AG04450 (cell line): ENCODE results near the gene MMP11. TPM values are rescaled to one million over a fixed set of nuclear protein-coding genes. Genes with fewer than 3 reads are reported as not detected.
A peak's percentile ranks its signal among the peaks of the same experiment; 100 is the strongest.
"Not testable (repeated sequence)": the region's sequence is repeated elsewhere in the genome, so short reads cannot be mapped to it uniquely, and the experiment has no call there.

Source experiments
- CTCF ChIA-PET: fragments of 300-600, 350-600 bp; formaldehyde crosslinking; extraction: SDS; loops from one replicate; lab custom pipeline; 2022; ENCODE audit warnings: antibody characterized with exemption, inconsistent platforms; lab: Charles Lee
- POLR2A ChIA-PET: fragments of 350-600 bp; formaldehyde crosslinking; extraction: SDS; loops from one replicate; lab custom pipeline; 2021; ENCODE audit warnings: antibody characterized with exemption, inconsistent platforms; lab: Yijun Ruan, JAX
- DNase-seq: peaks from one replicate; pipeline ENCODE4 v3.0.0-alpha.2; 2011; ENCODE audit warnings: low read depth, low spot score
- H3K27ac ChIP-seq: one replicate; pipeline ENCODE4 v1.5.1; 2012; ENCODE audit warnings: low read depth, low read length, control low read depth
- H3K27me3 ChIP-seq: one replicate; pipeline ENCODE4 v1.6.0; 2012; ENCODE audit warnings: low read length; ENCODE audit not compliant: control insufficient read depth, insufficient read depth
- H3K4me3 ChIP-seq: 2 replicates; pipeline ENCODE4 v1.5.1; 2011; ENCODE audit warnings: mild to moderate bottlenecking, low read depth, low read length, control low read depth
- H3K9me3 ChIP-seq: 2 replicates; pipeline ENCODE4 v1.5.1; 2012; ENCODE audit warnings: low read length; ENCODE audit not compliant: control insufficient read depth, insufficient read depth
- polyA minus RNA-seq: library from RNA; depleted of rRNA, polyadenylated mRNA; stranded (reverse); fragments of >200 nt; gene quantifications from 2 replicates; pipeline ENCODE4 v1.2.3, GENCODE V29; 2011; rRNA and poly(A)+ RNA removed
- polyA plus RNA-seq: library from polyadenylated mRNA; depleted of rRNA; stranded (reverse); fragments of >200 nt; gene quantifications from 2 replicates; pipeline ENCODE4 v1.2.3, GENCODE V29; 2011; rRNA removed
- TF ChIP-seq, protein P1 (sequence below): IDR thresholded peaks from 2 replicates; pipeline ENCODE4 v1.5.1; 2011; ENCODE audit warnings: low read depth, low read length, control low read depth, inconsistent platforms

Gene MMP11, protein sequence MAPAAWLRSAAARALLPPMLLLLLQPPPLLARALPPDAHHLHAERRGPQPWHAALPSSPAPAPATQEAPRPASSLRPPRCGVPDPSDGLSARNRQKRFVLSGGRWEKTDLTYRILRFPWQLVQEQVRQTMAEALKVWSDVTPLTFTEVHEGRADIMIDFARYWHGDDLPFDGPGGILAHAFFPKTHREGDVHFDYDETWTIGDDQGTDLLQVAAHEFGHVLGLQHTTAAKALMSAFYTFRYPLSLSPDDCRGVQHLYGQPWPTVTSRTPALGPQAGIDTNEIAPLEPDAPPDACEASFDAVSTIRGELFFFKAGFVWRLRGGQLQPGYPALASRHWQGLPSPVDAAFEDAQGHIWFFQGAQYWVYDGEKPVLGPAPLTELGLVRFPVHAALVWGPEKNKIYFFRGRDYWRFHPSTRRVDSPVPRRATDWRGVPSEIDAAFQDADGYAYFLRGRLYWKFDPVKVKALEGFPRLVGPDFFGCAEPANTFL
- 5.7 and 9.0 TPM in 2 replicates for polyA plus RNA-seq
- 4.7 and 9.7 TPM in 2 replicates for polyA minus RNA-seq

DNA sequence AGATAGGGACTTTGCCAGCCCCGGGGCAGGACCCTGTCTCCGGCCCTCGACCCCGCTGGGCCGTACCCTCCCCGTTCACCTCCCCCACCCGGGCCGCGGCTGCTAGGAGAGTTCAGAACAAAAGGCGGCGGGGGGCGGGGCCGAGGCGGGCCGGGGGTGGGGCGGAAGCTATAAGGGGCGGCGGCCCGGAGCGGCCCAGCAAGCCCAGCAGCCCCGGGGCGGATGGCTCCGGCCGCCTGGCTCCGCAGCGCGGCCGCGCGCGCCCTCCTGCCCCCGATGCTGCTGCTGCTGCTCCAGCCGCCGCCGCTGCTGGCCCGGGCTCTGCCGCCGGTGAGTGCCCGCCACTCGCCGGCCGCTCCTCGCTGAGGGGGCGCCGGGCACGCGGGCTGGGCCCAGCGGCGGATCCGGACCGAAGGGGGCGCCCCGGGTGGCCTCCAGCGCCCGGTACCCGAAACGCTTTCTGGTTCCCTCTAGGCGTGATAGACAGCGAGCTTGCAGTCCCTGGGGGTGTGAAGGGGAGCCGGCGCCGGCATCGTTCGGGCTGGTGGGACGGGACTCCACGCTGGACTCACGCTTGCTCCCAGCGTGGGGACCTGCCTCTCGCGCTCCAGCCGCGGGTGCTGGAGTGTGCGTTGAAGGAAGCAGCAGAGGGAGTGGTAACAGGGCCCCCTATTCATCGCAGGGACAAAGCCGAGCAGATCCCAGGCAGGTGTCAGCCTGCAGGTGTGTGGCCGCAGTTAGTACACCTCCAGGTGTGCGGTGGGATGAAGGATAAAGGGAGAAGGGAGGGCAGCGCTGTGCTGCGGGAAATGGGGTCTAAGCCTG, at the start of gene MMP11:
Gene MMP11, plus strand, starts transcription at position 201 of the 825 bp plus-strand sequence. Its CDS starts 22 bp downstream, at position 223.
- TF ChIP-seq, protein P1, sequence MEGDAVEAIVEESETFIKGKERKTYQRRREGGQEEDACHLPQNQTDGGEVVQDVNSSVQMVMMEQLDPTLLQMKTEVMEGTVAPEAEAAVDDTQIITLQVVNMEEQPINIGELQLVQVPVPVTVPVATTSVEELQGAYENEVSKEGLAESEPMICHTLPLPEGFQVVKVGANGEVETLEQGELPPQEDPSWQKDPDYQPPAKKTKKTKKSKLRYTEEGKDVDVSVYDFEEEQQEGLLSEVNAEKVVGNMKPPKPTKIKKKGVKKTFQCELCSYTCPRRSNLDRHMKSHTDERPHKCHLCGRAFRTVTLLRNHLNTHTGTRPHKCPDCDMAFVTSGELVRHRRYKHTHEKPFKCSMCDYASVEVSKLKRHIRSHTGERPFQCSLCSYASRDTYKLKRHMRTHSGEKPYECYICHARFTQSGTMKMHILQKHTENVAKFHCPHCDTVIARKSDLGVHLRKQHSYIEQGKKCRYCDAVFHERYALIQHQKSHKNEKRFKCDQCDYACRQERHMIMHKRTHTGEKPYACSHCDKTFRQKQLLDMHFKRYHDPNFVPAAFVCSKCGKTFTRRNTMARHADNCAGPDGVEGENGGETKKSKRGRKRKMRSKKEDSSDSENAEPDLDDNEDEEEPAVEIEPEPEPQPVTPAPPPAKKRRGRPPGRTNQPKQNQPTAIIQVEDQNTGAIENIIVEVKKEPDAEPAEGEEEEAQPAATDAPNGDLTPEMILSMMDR = 0 out of 2 replicates have a peak, but pooled peaks have one; percentile 5
- no peak for DNase-seq
- CTCF ChIA-PET = interaction anchor here (1.1 to 2.2 kb wide), 2 partner anchors 72 to 77 kb away, joined by 3 to 12 read pairs; no protein-coding TSS in a partner anchor
- H3K27me3 ChIP-seq = no peaks in the 10 kb centered on the region
- H3K27ac ChIP-seq = no peak within 1 kb of the TSS
- H3K9me3 ChIP-seq = no peaks in the 10 kb centered on the region; the same call in 1 of the 2 replicates
- peak within 1 kb of the TSS; percentile 60 for H3K4me3 ChIP-seq
- POLR2A ChIA-PET = no interaction called here

DNA sequence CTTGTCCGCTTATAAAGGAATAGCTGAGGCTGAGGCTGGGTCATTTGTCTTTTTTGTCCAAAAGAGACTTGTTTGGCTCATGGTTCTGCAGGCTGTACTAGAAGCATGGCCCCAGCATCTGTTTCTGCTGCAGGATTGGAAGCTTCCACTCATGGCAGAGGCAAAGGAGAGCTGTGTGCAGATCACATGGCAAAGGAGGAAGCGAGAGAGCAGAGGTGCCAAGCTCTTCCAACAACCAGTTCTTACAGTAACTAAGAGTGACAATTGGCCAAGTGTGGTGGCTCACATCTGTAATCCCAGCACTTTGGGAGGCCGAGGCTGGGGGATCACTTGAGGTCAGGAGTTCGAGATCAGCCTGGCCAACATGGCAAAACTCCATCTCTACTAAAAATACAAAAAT, 44.5 kb upstream of the MMP11 start:
- DNase-seq, H3K27me3 ChIP-seq, POLR2A ChIA-PET, H3K4me3 ChIP-seq, H3K27ac ChIP-seq, CTCF ChIA-PET, H3K9me3 ChIP-seq: not testable (repeated sequence)

DNA sequence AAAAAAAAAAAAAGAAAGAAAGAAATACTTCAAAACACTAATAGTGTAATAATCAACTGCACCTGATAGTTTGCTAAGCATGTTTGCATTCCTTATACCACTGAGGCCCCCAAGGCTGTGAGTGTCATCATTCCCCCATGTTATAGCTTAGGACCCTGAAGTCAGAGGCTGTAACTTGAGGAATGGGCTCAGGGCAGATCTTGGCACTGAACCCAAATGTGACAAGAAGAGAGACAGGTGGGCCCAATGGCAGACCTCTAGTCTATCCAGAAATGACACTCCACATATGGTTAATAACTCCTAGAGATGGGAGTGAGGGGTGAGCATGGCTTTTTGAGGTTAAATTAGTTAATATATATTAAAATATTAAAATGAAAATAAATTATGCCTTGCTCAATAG, 35.0 kb upstream of the MMP11 start:
- Histone ChIP-seq H3K27me3 (no peaks in the 10 kb centered on the region), H3K4me3 (no peak overlapping the region), H3K27ac (no peak overlapping the region), H3K9me3 (no peaks in the 10 kb centered on the region)
- TF ChIP-seq, protein P1 = no peak
- DNase-seq = no peak
- CTCF ChIA-PET = no interaction called here
- POLR2A ChIA-PET = interaction anchor here (0.6 to 0.7 kb wide), 2 partner anchors 49 to 63 kb away, joined by 5 to 6 read pairs; partner anchors contain the start of gene SMARCB1

DNA sequence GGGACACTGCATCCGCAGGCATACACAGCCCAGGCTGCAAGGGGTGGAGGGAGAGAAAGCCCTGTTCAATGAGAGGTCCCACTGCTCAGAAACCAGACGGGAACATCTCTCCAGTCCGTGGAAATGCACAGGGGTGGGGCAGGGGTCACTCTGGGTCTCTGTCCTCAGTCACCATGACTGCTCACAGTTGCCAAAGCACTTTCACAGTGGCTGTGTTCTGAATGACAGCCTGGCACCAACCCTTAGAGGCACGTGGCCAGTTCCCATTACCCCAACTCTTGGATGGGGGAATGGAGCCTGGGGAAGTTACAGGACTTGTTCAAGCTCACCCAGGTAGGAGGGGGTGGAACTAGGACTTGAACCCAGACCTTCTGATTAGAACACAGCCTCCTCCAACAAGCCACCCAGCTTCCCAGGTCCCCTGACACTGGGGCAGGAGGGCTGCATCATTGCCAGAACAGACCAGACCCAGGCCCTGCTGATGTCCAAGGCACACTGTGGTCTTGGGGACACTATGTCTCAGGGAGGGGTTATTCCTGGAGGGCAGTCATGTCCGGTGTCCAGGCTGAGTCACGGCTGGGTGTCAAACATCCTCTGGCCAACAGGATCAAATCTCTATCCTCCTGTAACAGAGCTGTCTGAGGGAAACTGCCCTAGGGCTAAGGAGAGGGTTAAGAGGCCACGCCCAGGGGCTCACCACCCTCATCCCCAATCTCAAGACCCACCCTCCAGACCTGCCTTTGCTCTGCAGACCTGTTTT, 30.0 kb upstream of the MMP11 start:
- Histone ChIP-seq H3K27me3 (no peaks in the 10 kb centered on the region), H3K27ac (no peak overlapping the region), H3K4me3 (no peak overlapping the region), H3K9me3 (peaks cover 10% of the 10 kb centered on the region)
- TF ChIP-seq, protein P1 = no peak
- no peak for DNase-seq
- POLR2A ChIA-PET = no interaction called here
- CTCF ChIA-PET = no interaction called here

DNA sequence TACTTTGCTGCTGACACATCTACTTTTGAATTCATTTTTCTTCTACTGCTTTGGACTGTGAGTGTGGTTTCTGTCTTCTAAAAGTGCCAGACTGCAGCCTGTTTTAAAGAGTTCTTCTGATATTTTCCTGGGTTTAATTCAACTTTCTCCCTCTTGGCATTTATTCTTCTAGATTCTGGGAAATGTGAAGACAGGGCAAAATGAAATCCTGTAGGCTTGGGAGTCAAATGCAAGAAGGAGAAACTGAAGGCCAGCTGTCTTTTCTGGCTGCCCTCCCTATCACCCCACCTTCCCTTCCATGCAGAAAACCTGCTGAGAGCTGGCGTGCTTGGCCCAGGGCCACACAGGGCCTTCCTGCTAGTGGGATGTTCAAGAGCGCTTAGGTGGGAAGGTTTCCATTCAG, 29.3 kb upstream of the MMP11 start:
- ChIA-PET CTCF (no interaction called here), POLR2A (no interaction called here)
- TF ChIP-seq, protein P1 = no peak
- H3K9me3 ChIP-seq = peaks cover 10% of the 10 kb centered on the region
- H3K27ac ChIP-seq = no peak overlapping the region
- no peaks in the 10 kb centered on the region for H3K27me3 ChIP-seq
- no peak overlapping the region for H3K4me3 ChIP-seq
- DNase-seq = no peak
